ENCODE data around the gene TLX1.

Gene TLX1

GRCh38 chr10:101130984-101131961 lies at the start of gene TLX1:
Gene TLX1 (plus strand): TSS chr10:101131300. CDS start chr10:101131542, 242 bp downstream.
- no peak for DNase-seq

- DNase-seq, result no peak
Measured at GRCh38 chr10:101085846-101086245, 45.3 kb upstream of the TLX1 start.

- no peak for DNase-seq
Measured at GRCh38 chr10:101087376-101087775, 43.7 kb upstream of the TLX1 start.

DNA sequence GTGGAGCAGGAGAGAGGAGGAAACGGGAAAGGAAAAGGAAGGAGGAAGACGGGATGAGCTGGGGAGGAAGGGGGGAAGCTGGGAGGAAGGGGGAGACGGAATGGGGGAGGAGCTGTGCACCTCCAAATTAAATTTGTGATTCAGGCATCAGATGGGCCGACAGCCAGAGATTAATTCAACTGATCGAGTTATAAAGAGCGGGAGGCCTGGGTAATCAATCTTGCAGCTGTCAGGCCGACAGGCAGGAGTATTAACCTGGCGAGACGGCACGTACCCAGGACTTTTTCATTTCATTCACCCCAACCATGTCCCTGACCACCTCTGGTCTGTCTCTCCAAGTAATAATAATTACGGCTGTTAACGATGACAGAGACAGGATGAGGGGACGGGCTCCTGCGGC lies 43.1 kb upstream of the TLX1 start:
- no peak for DNase-seq

GRCh38 chr10:101089520-101090299 lies 41.4 kb upstream of the TLX1 start:
- DNase-seq, result no peak

DNA sequence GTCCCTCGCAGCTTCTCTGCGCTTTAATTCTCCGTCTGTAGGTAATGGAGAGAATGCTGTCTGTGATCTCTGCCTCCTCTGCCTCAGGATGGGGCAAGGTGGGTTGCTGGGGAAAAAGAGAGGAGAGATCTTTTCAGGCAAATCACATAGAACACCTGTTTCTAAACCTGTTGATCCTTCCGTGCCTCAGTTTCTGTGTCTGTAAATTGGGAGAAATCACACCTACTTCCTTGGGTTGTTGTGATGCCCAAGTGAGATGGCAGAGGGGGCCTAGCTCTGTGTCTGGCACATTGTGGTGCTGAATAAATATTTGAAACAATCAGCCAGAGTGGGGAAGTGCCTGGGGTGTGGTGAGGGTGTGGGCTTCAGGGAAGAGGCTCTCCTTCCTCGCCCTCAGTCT lies 40.5 kb upstream of the TLX1 start:
- no peak for DNase-seq

DNA sequence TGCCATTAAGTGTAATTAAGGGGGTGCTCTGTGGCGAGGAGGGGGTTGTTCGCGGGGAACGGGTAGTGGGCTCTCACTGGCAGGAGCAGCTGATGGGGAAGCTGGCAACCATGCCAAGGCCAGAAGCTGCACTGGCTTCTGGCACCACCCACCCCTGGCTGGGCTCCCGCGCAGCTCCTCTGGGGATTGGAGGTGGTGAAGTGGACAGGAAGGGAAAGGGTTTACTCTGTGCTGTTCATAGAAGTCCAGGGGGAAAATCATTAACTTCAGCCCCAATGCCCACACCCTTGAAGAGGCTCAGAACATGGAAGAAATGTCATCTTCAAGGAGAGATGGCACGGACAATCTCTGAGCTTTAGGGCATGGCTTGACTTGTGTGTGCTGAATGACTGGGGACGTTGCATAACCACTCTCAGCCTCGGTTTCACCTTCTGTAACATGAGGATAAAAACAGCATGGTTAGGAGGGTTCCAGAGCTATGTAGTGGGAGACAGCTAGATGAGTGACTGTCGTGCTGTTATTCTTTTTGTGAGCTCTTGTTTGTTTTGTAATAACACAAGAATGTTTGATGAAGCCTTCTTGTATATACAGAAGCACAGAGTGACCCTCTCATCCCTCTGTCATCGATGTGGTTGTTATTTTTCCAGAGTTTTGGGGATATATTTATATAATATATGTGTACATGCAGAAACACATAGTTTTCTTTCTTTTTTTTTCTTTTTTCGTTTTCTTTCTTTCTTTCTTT lies 39.4 kb upstream of the TLX1 start:
- no peak for DNase-seq

DNA sequence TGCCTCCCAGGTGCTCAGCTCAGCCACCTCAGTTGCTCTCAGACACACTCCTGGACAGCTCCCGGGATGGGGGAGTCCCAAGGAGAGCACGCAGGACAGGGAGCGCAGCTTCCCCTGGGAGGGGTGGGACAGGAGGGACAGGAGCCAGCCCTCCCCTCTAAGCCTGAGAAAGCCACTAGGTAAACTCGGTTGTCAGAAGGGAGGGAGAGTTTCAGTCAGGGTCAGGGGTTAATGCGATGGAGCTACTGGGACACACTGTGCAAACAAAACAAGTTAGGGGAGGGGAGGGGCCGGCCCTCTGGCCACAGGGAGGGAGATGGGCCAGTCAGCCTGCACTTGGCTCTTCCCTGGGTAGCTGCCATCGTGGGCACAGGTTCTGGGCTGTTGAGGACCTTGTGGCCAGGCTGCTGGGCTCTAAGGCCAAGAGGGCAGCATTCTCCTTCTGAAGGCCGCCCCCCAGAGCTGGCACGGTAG lies 38.2 kb upstream of the TLX1 start:
- DNase-seq, result no peak

GRCh38 chr10:101094121-101094879 lies 36.8 kb upstream of the TLX1 start:
- no peak for DNase-seq

DNA sequence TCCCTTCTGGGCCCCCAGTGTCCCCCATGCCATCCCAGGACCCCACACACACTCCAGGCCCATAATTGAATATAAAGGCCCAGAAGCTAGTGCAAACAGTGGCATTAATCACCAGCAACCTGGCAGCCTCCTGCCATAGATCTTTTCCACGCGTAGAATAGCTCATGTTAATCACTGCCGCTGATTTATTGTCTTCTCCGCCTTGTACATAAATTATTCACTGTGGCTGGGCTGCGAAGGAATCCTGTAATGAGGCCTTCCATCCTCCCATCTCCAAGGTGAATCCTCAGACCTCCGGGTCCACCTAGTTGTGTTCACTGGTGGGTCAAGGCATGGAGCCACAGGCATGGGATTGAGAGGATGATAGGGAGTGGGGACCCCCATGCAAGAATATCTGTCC lies 36.1 kb upstream of the TLX1 start:
- no peak for DNase-seq

- peak in 1 of 2 experiments; percentile 67 for DNase-seq
Measured at GRCh38 chr10:101095550-101096213, 35.4 kb upstream of the TLX1 start.

GRCh38 chr10:101096378-101096777 lies 34.7 kb upstream of the TLX1 start:
- no peak for DNase-seq

DNA sequence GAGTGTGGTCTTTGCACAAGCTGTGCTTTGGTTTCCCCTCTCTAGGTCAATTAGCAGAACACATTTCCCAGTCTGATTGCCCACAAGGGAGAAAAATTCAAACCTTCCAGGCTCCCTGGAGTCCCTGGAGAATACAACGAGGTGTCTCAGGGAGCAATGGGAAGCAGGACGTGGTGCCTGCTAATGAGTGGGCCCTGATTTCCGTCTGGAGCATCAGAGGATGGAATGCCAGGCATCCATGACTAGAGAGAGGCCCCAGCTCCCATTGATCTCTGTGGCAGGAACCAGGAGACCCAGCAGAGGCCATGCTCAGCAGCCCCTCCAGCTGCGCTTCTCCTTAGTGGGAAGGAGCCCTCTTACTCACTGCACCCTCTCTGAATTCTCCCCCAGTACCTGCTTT lies 33.2 kb upstream of the TLX1 start:
- DNase-seq, result no peak

DNA sequence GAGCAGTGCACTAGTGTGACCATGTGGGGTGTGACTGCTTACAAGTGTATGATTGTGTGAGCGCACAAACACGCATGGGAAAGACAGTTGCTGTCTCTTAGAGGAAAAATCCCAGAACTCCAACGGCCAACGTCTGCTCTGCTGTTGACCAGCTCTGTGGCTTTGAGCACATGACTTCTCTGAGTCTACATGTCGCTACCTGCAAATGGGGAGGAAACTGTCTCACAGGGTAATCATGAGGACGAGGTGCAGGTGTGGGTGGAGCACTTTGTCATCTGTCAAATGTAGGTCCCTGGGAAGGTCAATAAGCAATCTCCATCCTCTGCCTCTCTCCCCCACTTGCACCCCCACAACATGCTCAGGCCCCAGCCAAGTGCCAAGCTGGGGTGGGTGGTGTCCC lies 31.2 kb upstream of the TLX1 start:
- DNase-seq, result no peak

GRCh38 chr10:101101372-101101881 lies 29.7 kb upstream of the TLX1 start:
- no peak for DNase-seq

GRCh38 chr10:101103430-101103829 lies 27.7 kb upstream of the TLX1 start:
- no peak for DNase-seq

DNA sequence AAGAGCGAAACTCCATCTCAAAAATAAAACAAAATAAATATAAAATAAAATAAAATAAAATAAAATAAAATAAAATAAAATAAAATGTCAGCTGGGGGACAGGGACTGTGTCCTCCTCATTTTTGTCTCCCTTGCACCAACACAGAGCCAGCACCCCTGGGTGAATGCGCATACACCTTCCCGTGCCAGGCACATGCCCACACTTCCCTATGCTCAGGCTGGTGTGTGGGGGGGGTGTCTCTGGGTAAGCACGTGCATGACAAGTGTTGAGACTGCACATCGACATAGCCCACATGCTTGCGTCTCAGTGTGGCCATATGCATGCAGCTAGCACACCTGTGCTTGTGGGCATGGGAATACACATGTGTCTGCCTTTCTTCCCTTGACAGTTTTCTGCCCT lies 24.7 kb upstream of the TLX1 start:
- no peak for DNase-seq

- DNase-seq, result no peak
Measured at GRCh38 chr10:101107771-101108170, 23.3 kb upstream of the TLX1 start.

DNA sequence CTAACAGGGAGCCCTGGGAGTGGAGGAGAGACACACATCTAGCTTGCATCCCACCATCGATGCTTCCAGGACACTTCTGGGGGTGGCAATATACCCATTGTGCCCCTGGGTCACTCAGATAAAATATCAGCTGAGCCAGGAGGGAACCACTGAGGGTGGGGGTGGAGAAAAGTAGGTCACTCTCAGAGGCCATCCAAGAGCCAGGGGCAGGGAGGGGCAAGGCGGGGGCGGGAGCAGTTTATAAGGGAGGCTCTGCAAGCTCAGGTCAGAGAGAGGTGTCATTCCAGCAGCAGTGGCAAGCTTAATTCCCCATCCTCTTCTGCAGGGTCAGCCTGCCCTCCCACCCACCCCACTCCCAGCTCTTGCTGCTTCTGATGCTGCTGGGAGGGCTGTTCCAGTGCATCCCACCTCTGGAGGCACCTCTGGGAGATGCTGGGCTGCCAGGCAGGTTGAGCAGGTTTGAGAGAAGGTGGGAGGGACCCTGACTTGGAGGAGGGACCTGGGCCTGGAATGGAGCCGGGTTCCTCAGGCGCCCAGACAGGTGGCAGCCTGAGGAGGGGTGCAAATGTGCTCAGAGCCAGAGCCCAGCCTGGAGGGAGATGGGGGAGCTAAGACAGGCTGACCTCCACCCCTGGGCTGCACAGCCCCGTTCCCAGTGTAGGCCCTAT lies 20.1 kb upstream of the TLX1 start:
- no peak for DNase-seq

GRCh38 chr10:101111547-101111946 lies 19.6 kb upstream of the TLX1 start:
- DNase-seq, result no peak
